GM12878 (cell line): ENCODE measurements around the gene ADCY7. TPM values are rescaled to one million over a fixed set of nuclear protein-coding genes. Genes with fewer than 3 reads are reported as not detected.

Experiments used
- BACH1 ChIP-seq: fragments of 450-650 bp; IDR thresholded peaks from 2 replicates; pipeline ENCODE4 v1.6.1; 2017; ENCODE audit warnings: mild to moderate bottlenecking, borderline replicate concordance
- BCL11A ChIP-seq: IDR thresholded peaks from 2 replicates; pipeline ENCODE4 v1.6.1; 2011; ENCODE audit warnings: low read depth, low read length
- CREM ChIP-seq: IDR thresholded peaks from 2 replicates; pipeline ENCODE4 v1.6.1; 2014; ENCODE audit warnings: antibody characterized with exemption, low read depth
- DPF2 ChIP-seq: fragments of 450-650 bp; IDR thresholded peaks from 2 replicates; pipeline ENCODE4 v1.6.1; 2017; ENCODE audit warnings: mild to moderate bottlenecking
- EED ChIP-seq: sonication (generic); IDR thresholded peaks from 2 replicates; pipeline ENCODE4 v1.6.1; 2016; ENCODE audit warnings: antibody characterized with exemption, low read depth
- EP300 ChIP-seq, 2 experiments: fragments of 150-350 bp in 1 of 2; IDR thresholded peaks; 2 replicates each; pipeline ENCODE4 v1.6.1; 2011 to 2012; ENCODE audit warnings: low read depth in 2 of 2, low read length in 2 of 2, borderline replicate concordance in 1 of 2, improper control_type of control experiment in 1 of 2, inconsistent platforms in 1 of 2; ENCODE audit not compliant: control insufficient read depth in 1 of 2
- ETV6 ChIP-seq, 2 experiments: fragments of 450-650 bp in 1 of 2; IDR thresholded peaks in 1 of 2; conservative IDR thresholded peaks in 1 of 2; 2 replicates each; pipeline ENCODE4 v1.6.1; 2014; ENCODE audit warnings: antibody characterized with exemption in 1 of 2, borderline replicate concordance in 1 of 2, low read depth in 1 of 2, mild to moderate bottlenecking in 1 of 2, moderate library complexity in 1 of 2
- FOXK2 ChIP-seq: fragments of 450-650 bp; IDR thresholded peaks from 2 replicates; pipeline ENCODE4 v1.6.1; 2017; ENCODE audit warnings: mild to moderate bottlenecking, moderate library complexity
- IKZF2 ChIP-seq, 2 experiments: fragments of 450-650 bp; IDR thresholded peaks; 2 replicates each; pipeline ENCODE4 v1.6.1; 2017; ENCODE audit warnings: mild to moderate bottlenecking in 2 of 2, moderate library complexity in 2 of 2
- JUNB ChIP-seq: IDR thresholded peaks from 2 replicates; pipeline ENCODE4 v1.6.1; 2016; ENCODE audit warnings: antibody characterized with exemption, mild to moderate bottlenecking
- KAT2A ChIP-seq: conservative IDR thresholded peaks from 2 replicates; pipeline ENCODE4 v1.6.1; 2011; ENCODE audit warnings: low read depth, low read length; ENCODE audit not compliant: control insufficient read depth
- KLF5 ChIP-seq: fragments of 450-650 bp; IDR thresholded peaks from 2 replicates; pipeline ENCODE4 v1.6.1; 2014; ENCODE audit warnings: mild to moderate bottlenecking; ENCODE audit not compliant: partially characterized antibody
- LARP7 ChIP-seq: fragments of 450-650 bp; IDR thresholded peaks from 2 replicates; pipeline ENCODE4 v1.6.1; 2017; ENCODE audit warnings: mild to moderate bottlenecking
- MEF2A ChIP-seq: IDR thresholded peaks from 2 replicates; pipeline ENCODE4 v1.6.1; 2011; ENCODE audit warnings: low read depth, mild to moderate bottlenecking, low read length, moderate library complexity; ENCODE audit not compliant: insufficient read depth
- PRDM15 ChIP-seq: fragments of 450-650 bp; formaldehyde crosslinking; IDR thresholded peaks from 2 replicates; pipeline ENCODE4 v1.4.0; 2020; ENCODE audit warnings: mild to moderate bottlenecking, moderate library complexity
- RFX5 ChIP-seq: IDR thresholded peaks from 2 replicates; pipeline ENCODE4 v1.6.1; 2011; ENCODE audit warnings: low read depth, low read length, improper control_type of control experiment
- RUNX3 ChIP-seq: IDR thresholded peaks from 2 replicates; pipeline ENCODE4 v1.6.1; 2012; ENCODE audit warnings: low read length, inconsistent platforms
- SMC3 ChIP-seq: IDR thresholded peaks from 2 replicates; pipeline ENCODE4 v1.6.1; 2011; ENCODE audit warnings: low read length, improper control_type of control experiment, borderline replicate concordance
- SRF ChIP-seq, 2 experiments: IDR thresholded peaks; 2 replicates each; pipeline ENCODE4 v1.6.1; 2011; ENCODE audit warnings: low read depth in 2 of 2, low read length in 2 of 2, mild to moderate bottlenecking in 1 of 2, moderate library complexity in 1 of 2
- YY1 ChIP-seq: IDR thresholded peaks from 2 replicates; pipeline ENCODE4 v1.6.1; 2011; ENCODE audit warnings: low read depth, mild to moderate bottlenecking, low read length
- ZBED1 ChIP-seq: IDR thresholded peaks from 2 replicates; pipeline ENCODE4 v1.6.1; 2016; ENCODE audit warnings: borderline replicate concordance
- ZZZ3 ChIP-seq: IDR thresholded peaks from 2 replicates; pipeline ENCODE4 v1.6.1; 2011; ENCODE audit warnings: low read depth; ENCODE audit not compliant: control insufficient read depth, insufficient read length
- polyA plus RNA-seq, 11 experiments: library from polyadenylated mRNA; depleted of rRNA in 4 of 11; unstranded in 6 of 11; stranded (reverse) in 5 of 11; fragments of >200 nt; fragmentation: Nextera tagmentation in 4 of 11; fragmentation: Illumina TruSeq in 1 of 11; extraction: Ambion mirVana in 4 of 11; extraction: Trizol in 1 of 11; gene quantifications; 1 replicate in 1 of 11; 2 replicates in 10 of 11; pipeline versions ENCODE4 v1.2.1 to v1.2.3, GENCODE V29; 2011 to 2016; ENCODE audit warnings: inconsistent platforms in 2 of 11, missing spikeins in 2 of 11, low read depth in 1 of 11
- total RNA-seq, 4 experiments: library from RNA; depleted of rRNA in 3 of 4; stranded (reverse); fragments of >200 nt in 3 of 4; fragmentation: Illumina TruSeq in 1 of 4; extraction: Trizol in 1 of 4; gene quantifications; 2 replicates each; pipeline versions ENCODE4 v1.2.1 to v1.2.3, GENCODE V29; 2013 to 2021
- TF ChIP-seq, protein P1 (sequence below): IDR thresholded peaks from 2 replicates; pipeline ENCODE4 v1.6.1; 2011; ENCODE audit warnings: low read depth, low read length, improper control_type of control experiment, borderline replicate concordance
- TF ChIP-seq, protein P2 (sequence below): fragments of 450-650 bp; IDR thresholded peaks from 2 replicates; pipeline ENCODE4 v1.6.1; 2017; ENCODE audit warnings: mild to moderate bottlenecking

ADCY7 gene
- total and polyA plus RNA-seq, 10 of the 15 experiments (the other 5 are each of a cell fraction or from before 2014, with no cell fraction given): 1.2 to 87.9 (median 24.4) TPM

GRCh38 chr16:50263940-50264929 is 2.1 kb upstream of the ADCY7 start (continued):
- TF ChIP-seq ETV6 (conservative IDR thresholded peaks at IDR 0.05 in 1 of 2, IDR thresholded peaks at IDR 0.05 in 1 of 2; ENCODE audit: borderline replicate concordance in 1 of 2, low read depth in 1 of 2) (peak in 1 of 2 experiments; percentile 33; a peak in 1 of 4 replicates), BACH1 (peak; percentile 98), IKZF2 (IDR thresholded peaks at IDR 0.05) (peak; percentile 29 to 40; a peak in 3 of 4 replicates), EP300 (IDR thresholded peaks at IDR 0.05; ENCODE audit: borderline replicate concordance in 1 of 2, control insufficient read depth in 1 of 2, low read depth in 2 of 2, low read length in 2 of 2) (peak in 1 of 2 experiments; percentile 20; a peak in 1 of 4 replicates), PRDM15 (CRISPR knock-in tag) (no peak), EED (peak; percentile 59), DPF2 (no peak), MEF2A (0 out of 2 replicates have a peak, but pooled peaks have one; percentile 37), RUNX3 (peak; percentile 72), SRF (IDR thresholded peaks at IDR 0.05; ENCODE audit: low read depth in 2 of 2, low read length in 2 of 2) (0 out of 4 replicates have a peak, but pooled peaks of 1 of the 2 experiments have one; percentile 42), LARP7 (no peak), JUNB (peak; percentile 97), CREM (0 out of 2 replicates have a peak, but pooled peaks have one; percentile 27), ZZZ3 (no peak), YY1 (peak; percentile 84), KLF5 (no peak), SMC3 (no peak), KAT2A (no peak), BCL11A (peak; percentile 40; the same call in 1 of the 2 replicates), FOXK2 (peak; percentile 32; the same call in 1 of the 2 replicates), ZBED1 (peak; percentile 60; the same call in 1 of the 2 replicates), RFX5 (no peak)
- TF ChIP-seq, protein P1, sequence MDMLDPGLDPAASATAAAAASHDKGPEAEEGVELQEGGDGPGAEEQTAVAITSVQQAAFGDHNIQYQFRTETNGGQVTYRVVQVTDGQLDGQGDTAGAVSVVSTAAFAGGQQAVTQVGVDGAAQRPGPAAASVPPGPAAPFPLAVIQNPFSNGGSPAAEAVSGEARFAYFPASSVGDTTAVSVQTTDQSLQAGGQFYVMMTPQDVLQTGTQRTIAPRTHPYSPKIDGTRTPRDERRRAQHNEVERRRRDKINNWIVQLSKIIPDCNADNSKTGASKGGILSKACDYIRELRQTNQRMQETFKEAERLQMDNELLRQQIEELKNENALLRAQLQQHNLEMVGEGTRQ: no peak
- TF ChIP-seq, protein P2, sequence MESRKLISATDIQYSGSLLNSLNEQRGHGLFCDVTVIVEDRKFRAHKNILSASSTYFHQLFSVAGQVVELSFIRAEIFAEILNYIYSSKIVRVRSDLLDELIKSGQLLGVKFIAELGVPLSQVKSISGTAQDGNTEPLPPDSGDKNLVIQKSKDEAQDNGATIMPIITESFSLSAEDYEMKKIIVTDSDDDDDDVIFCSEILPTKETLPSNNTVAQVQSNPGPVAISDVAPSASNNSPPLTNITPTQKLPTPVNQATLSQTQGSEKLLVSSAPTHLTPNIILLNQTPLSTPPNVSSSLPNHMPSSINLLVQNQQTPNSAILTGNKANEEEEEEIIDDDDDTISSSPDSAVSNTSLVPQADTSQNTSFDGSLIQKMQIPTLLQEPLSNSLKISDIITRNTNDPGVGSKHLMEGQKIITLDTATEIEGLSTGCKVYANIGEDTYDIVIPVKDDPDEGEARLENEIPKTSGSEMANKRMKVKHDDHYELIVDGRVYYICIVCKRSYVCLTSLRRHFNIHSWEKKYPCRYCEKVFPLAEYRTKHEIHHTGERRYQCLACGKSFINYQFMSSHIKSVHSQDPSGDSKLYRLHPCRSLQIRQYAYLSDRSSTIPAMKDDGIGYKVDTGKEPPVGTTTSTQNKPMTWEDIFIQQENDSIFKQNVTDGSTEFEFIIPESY: no peak
